BLaER1 treated with 17β-estradiol and CSF1 and Interleukin-3, amounts not matched to agents 10 nM and 100 nM (cell line): Measurements from ENCODE around the gene SORCS2.

Experiments
- H3K27ac ChIP-seq, 11 experiments: shearing (Covaris generic); formaldehyde crosslinking; 2 replicates each; pipeline ENCODE4 v1.8.1; 2022
- H3K27me3 ChIP-seq, 11 experiments: shearing (Covaris generic); formaldehyde crosslinking; 2 replicates each; pipeline ENCODE4 v1.8.1; 2022
- H3K36me3 ChIP-seq, 11 experiments: shearing (Covaris generic); formaldehyde crosslinking; 2 replicates each; pipeline ENCODE4 v1.8.1; 2022
- H3K4me1 ChIP-seq, 10 experiments: shearing (Covaris generic); formaldehyde crosslinking; 2 replicates each; pipeline ENCODE4 v1.8.1; 2022
- H3K4me2 ChIP-seq, 11 experiments: shearing (Covaris generic); formaldehyde crosslinking; 2 replicates each; pipeline ENCODE4 v1.8.1; 2022
- H3K4me3 ChIP-seq, 10 experiments: shearing (Covaris generic); formaldehyde crosslinking; 2 replicates each; pipeline ENCODE4 v1.8.1; 2022
- H3K9ac ChIP-seq, 11 experiments: shearing (Covaris generic); formaldehyde crosslinking; 2 replicates each; pipeline ENCODE4 v1.8.1; 2022
- H3K9me3 ChIP-seq, 11 experiments: shearing (Covaris generic); formaldehyde crosslinking; replicated peaks in 1 of 11; 2 replicates each; pipeline ENCODE4 v1.8.1; 2022
- H4K20me1 ChIP-seq, 11 experiments: shearing (Covaris generic); formaldehyde crosslinking; 2 replicates each; pipeline ENCODE4 v1.8.1; 2022
- Cebpa-rat ChIP-seq, 11 experiments: shearing (Covaris generic); IDR thresholded peaks; 2 replicates each; pipeline ENCODE4 v1.8.1; 2022

SORCS2 gene

GRCh38 chr4:7328913-7329638, 136.7 kb downstream of the SORCS2 start:
- peaks cover 4 to 60% (median 28%) of the 10 kb centered on the region in 10 experiments; a peak in 18 of 20 replicates for H3K4me1 ChIP-seq
- H3K9ac ChIP-seq, result no peak overlapping the region
- H3K27ac ChIP-seq, result no peak overlapping the region
- H3K27me3 ChIP-seq, result no peaks in the 10 kb centered on the region
- H3K36me3 ChIP-seq, result no peaks in the 10 kb centered on the region
- TF ChIP-seq Cebpa-rat (IDR thresholded peaks at IDR 0.05), result no peak
- H4K20me1 ChIP-seq, result peaks cover 0 to 6% (median 0%) of the 10 kb centered on the region in 11 experiments; a peak in 2 of 22 replicates
- no peaks in the 10 kb centered on the region for H3K9me3 ChIP-seq
- H3K4me3 ChIP-seq, result no peak overlapping the region
- no peak overlapping the region for H3K4me2 ChIP-seq

GRCh38 chr4:7330031-7330596, 137.8 kb downstream of the SORCS2 start:
- H4K20me1 ChIP-seq, result no peaks in the 10 kb centered on the region; a peak in 2 of 22 replicates
- no peaks in the 10 kb centered on the region for H3K27me3 ChIP-seq
- H3K4me2 ChIP-seq, result no peak overlapping the region
- H3K9me3 ChIP-seq, result no peaks in the 10 kb centered on the region
- H3K36me3 ChIP-seq, result no peaks in the 10 kb centered on the region
- no peak overlapping the region for H3K27ac ChIP-seq
- peaks cover 0 to 51% (median 17%) of the 10 kb centered on the region in 10 experiments; a peak in 17 of 20 replicates for H3K4me1 ChIP-seq
- no peak overlapping the region for H3K9ac ChIP-seq
- no peak for TF ChIP-seq Cebpa-rat (IDR thresholded peaks at IDR 0.05)
- no peak overlapping the region for H3K4me3 ChIP-seq

- Histone ChIP-seq H3K4me1 (peaks cover 0 to 49% (median 19%) of the 10 kb centered on the region in 10 experiments; a peak in 15 of 20 replicates), H3K4me2 (no peak overlapping the region), H3K27ac (no peak overlapping the region), H3K27me3 (no peaks in the 10 kb centered on the region), H3K36me3 (no peaks in the 10 kb centered on the region), H3K9me3 (no peaks in the 10 kb centered on the region), H3K4me3 (no peak overlapping the region), H3K9ac (no peak overlapping the region), H4K20me1 (no peaks in the 10 kb centered on the region; a peak in 1 of 22 replicates)
- TF ChIP-seq Cebpa-rat (IDR thresholded peaks at IDR 0.05), result no peak
These were observed 138.7 kb downstream of the SORCS2 start for GRCh38 chr4:7330811-7331681.

- Histone ChIP-seq H3K9ac (no peak overlapping the region), H3K4me1 (peaks cover 0 to 45% (median 15%) of the 10 kb centered on the region in 10 experiments; a peak in 15 of 20 replicates), H3K4me2 (no peak overlapping the region), H3K27me3 (no peaks in the 10 kb centered on the region), H4K20me1 (no peaks in the 10 kb centered on the region; a peak in 1 of 22 replicates), H3K36me3 (no peaks in the 10 kb centered on the region), H3K27ac (no peak overlapping the region), H3K4me3 (no peak overlapping the region), H3K9me3 (no peaks in the 10 kb centered on the region)
- no peak for TF ChIP-seq Cebpa-rat (IDR thresholded peaks at IDR 0.05)
These were observed 139.3 kb downstream of the SORCS2 start for GRCh38 chr4:7331682-7332000.

GRCh38 chr4:7332216-7333023, 140.1 kb downstream of the SORCS2 start:
- H3K27me3 ChIP-seq, result no peaks in the 10 kb centered on the region

GRCh38 chr4:7333024-7333780, 140.9 kb downstream of the SORCS2 start:
- H3K4me2 ChIP-seq, result peak overlapping the region in 2 of 11 experiments; percentile 1 to 10; a peak in 1 of 22 replicates
- H4K20me1 ChIP-seq, result no peaks in the 10 kb centered on the region; a peak in 1 of 22 replicates
- no peak overlapping the region for H3K4me3 ChIP-seq
- no peaks in the 10 kb centered on the region for H3K27me3 ChIP-seq
- H3K27ac ChIP-seq, result no peak overlapping the region
- TF ChIP-seq Cebpa-rat (IDR thresholded peaks at IDR 0.05), result no peak
- H3K36me3 ChIP-seq, result no peaks in the 10 kb centered on the region
- H3K9me3 ChIP-seq, result no peaks in the 10 kb centered on the region
- H3K9ac ChIP-seq, result no peak overlapping the region
- peaks cover 0 to 30% (median 5%) of the 10 kb centered on the region in 10 experiments; a peak in 10 of 20 replicates for H3K4me1 ChIP-seq

More at GRCh38 chr4:7332216-7333023, 140.1 kb downstream of the SORCS2 start:
- no peak overlapping the region for H3K4me3 ChIP-seq
- no peak overlapping the region for H3K27ac ChIP-seq
- H3K4me1 ChIP-seq, result peaks cover 0 to 38% (median 7%) of the 10 kb centered on the region in 10 experiments; a peak in 15 of 20 replicates
- no peak for TF ChIP-seq Cebpa-rat (IDR thresholded peaks at IDR 0.05)
- H3K4me2 ChIP-seq, result peak overlapping the region in 1 of 11 experiments; percentile 10; a peak in 1 of 22 replicates
- H4K20me1 ChIP-seq, result no peaks in the 10 kb centered on the region; a peak in 1 of 22 replicates
- no peaks in the 10 kb centered on the region for H3K9me3 ChIP-seq
- no peak overlapping the region for H3K9ac ChIP-seq
- H3K36me3 ChIP-seq, result no peaks in the 10 kb centered on the region

GRCh38 chr4:7333801-7334421, 141.6 kb downstream of the SORCS2 start:
- H3K4me2 ChIP-seq, result no peak overlapping the region
- no peak overlapping the region for H3K27ac ChIP-seq
- H4K20me1 ChIP-seq, result no peaks in the 10 kb centered on the region; a peak in 1 of 22 replicates
- no peaks in the 10 kb centered on the region for H3K27me3 ChIP-seq
- no peak overlapping the region for H3K9ac ChIP-seq
- peaks cover 0 to 3% (median under 1%) of the 10 kb centered on the region in 11 experiments; a peak in 4 of 22 replicates for H3K9me3 ChIP-seq
- H3K4me3 ChIP-seq, result no peak overlapping the region
- TF ChIP-seq Cebpa-rat (IDR thresholded peaks at IDR 0.05), result no peak
- H3K36me3 ChIP-seq, result no peaks in the 10 kb centered on the region
- H3K4me1 ChIP-seq, result peaks cover 0 to 28% (median 5%) of the 10 kb centered on the region in 10 experiments; a peak in 10 of 20 replicates
